Fibroblast of pulmonary artery (primary cell): ENCODE results near the gene CCDC83.

Source experiments
- DNase-seq: peaks from one replicate; pipeline ENCODE4 v3.0.0-alpha.2; 2010; ENCODE audit warnings: low read depth
- H3K4me3 ChIP-seq: replicated peaks from 2 replicates; pipeline ENCODE4 v1.5.1; 2011; ENCODE audit warnings: low read depth, mild to moderate bottlenecking, control low read depth, low read length, moderate library complexity
- TF ChIP-seq, protein P1 (sequence below): IDR thresholded peaks from 2 replicates; pipeline ENCODE4 v1.5.1; 2011; ENCODE audit warnings: mild to moderate bottlenecking, control low read depth, low read length, inconsistent platforms; ENCODE audit errors: missing control alignments

Gene CCDC83

GRCh38 chr11:85946221-85946620 lies 91.0 kb downstream of the CCDC83 start:
- DNase-seq = peak; percentile 52
- no peak overlapping the region for H3K4me3 ChIP-seq
- TF ChIP-seq, protein P1, sequence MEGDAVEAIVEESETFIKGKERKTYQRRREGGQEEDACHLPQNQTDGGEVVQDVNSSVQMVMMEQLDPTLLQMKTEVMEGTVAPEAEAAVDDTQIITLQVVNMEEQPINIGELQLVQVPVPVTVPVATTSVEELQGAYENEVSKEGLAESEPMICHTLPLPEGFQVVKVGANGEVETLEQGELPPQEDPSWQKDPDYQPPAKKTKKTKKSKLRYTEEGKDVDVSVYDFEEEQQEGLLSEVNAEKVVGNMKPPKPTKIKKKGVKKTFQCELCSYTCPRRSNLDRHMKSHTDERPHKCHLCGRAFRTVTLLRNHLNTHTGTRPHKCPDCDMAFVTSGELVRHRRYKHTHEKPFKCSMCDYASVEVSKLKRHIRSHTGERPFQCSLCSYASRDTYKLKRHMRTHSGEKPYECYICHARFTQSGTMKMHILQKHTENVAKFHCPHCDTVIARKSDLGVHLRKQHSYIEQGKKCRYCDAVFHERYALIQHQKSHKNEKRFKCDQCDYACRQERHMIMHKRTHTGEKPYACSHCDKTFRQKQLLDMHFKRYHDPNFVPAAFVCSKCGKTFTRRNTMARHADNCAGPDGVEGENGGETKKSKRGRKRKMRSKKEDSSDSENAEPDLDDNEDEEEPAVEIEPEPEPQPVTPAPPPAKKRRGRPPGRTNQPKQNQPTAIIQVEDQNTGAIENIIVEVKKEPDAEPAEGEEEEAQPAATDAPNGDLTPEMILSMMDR = no peak

DNA sequence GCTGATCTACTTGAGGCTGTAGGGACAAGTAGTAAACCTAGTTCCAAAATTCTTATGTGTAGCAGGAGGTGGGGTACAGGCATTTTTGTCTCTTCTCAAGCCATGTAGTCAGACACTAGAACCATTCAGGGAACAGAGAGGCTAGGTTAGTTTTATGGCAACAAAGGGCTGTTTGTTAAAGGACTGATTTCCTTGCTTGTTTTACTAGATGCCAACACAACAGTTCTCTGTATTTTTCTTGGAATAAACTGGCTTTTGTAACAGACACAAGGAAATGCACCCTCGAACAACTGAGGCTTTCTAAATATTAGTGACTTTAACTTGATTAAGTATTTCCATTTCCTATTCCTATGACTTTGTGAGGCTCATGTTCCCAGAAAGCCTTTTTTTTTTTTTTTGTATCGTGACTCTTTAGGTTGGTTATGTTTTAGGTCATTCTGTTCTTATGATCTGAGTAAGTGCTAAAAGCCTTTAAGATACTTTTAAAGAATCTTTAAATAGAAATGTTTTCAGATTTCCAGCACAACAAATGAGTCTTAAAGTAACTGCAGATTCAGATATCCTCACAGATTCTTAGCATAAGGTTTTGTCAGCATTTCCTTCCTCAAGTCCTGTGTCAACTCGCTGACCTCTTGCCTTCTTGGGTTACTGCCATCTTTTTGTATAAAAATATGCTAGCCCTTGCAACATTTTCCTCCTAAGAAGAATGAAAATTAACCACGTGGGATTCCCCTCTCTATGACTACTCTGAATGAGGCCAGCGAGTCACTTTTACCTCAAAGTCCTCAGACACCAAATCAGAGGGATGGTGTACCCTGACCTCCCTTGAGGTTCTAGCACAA lies 92.5 kb downstream of the CCDC83 start:
- peak; percentile 96 for DNase-seq
- TF ChIP-seq, protein P1 = no peak
- H3K4me3 ChIP-seq = no peak overlapping the region

DNA sequence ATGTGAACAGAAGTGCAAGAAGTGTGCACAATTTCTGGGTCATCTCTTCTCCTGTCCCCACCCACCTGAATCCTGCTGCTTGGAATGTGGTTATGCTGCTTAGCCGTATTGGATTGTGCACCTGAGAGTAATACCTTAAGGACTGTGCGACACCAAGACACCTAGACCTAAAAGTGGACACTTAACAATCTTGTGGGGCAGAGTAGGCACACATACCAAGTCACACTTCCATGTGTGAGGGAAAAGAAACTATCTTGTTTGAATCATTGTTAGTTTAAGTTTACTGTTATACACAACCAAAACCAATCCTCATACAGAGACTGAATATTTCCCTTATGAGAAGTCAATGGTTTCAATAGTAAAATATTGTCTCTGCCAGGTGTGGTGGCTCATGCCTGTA lies 93.7 kb downstream of the CCDC83 start:
- TF ChIP-seq, protein P1 = no peak
- DNase-seq = no peak
- H3K4me3 ChIP-seq = no peak overlapping the region

DNA sequence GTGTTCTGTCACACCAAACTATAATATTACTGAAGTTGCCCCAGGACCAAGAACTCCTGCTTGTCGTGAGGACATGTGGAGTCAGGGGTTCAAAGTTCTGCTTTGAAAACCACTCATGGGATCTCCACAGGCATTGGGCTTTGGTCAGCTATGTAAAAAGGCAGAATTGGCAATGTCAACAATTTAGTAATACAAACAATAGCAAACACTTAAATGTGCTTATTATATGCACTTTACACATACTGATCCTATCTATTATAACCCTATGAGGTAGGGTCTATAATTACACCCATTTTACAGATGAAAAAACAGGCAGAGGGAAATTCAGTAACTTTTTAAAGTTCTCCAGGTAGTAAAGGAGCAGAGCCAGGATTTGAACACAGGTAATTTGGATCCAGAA lies 94.6 kb downstream of the CCDC83 start:
- TF ChIP-seq, protein P1 = no peak
- no peak overlapping the region for H3K4me3 ChIP-seq
- no peak for DNase-seq

GRCh38 chr11:85950317-85951048 lies 95.3 kb downstream of the CCDC83 start:
- no peak for DNase-seq
- TF ChIP-seq, protein P1 = no peak
- no peak overlapping the region for H3K4me3 ChIP-seq

DNA sequence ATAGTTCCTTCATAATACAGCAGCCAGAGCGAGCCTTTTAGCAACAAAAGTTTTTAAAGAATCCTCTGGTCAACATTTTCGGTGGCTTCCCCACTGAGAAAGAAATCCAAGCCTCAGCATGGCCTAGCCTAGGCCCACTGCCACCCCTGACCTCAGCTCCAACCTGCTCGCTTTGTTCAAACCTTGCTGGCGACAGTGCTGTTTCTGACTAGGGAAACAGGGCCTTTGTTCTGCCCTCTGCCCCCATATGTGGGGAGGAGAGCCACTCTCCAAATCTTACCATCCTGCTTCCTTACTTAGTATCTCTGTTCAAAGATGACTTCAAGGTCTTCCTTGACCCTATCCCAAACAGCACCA lies 95.8 kb downstream of the CCDC83 start:
- no peak for DNase-seq
- TF ChIP-seq, protein P1 = no peak
- no peak overlapping the region for H3K4me3 ChIP-seq
